WTC11 (cell line): Measurements from ENCODE around the gene EBNA1BP2.

Experiments used
- CTCF ChIP-seq: fragments of 200-600 bp; IDR thresholded peaks from 2 replicates; pipeline ENCODE4 v1.8.0; 2022; ENCODE audit warnings: antibody characterized with exemption
- E2F1 ChIP-seq: sonication (generic); formaldehyde crosslinking; IDR thresholded peaks from 2 replicates; pipeline ENCODE4 v1.8.0; 2022; ENCODE audit warnings: mild to moderate bottlenecking, missing genetic modification reagents
- ERG ChIP-seq: fragments of 250-450 bp; sonication (Bioruptor Pico); IDR thresholded peaks from 2 replicates; pipeline ENCODE4 v1.8.0; 2021; ENCODE audit warnings: mild to moderate bottlenecking
- IRF2 ChIP-seq: sonication (generic); formaldehyde crosslinking; IDR thresholded peaks from 2 replicates; pipeline ENCODE4 v1.8.0; 2022; ENCODE audit warnings: low read depth, missing genetic modification reagents, borderline replicate concordance
- TP53 ChIP-seq: sonication (generic); formaldehyde crosslinking; IDR thresholded peaks from 2 replicates; pipeline ENCODE4 v1.8.1; 2023; ENCODE audit warnings: mild to moderate bottlenecking, missing genetic modification reagents

GRCh38 chr1:43144237-43144636, 27.9 kb downstream of the EBNA1BP2 start:
- TF ChIP-seq ERG (no peak), CTCF (no peak), TP53 (CRISPR knock-in tag) (no peak), E2F1 (CRISPR knock-in tag) (no peak), IRF2 (CRISPR knock-in tag) (no peak)
